ENCODE results near the gene NFIC.

The NFIC gene

GRCh38 chr19:3515891-3516422, 149.6 kb downstream of the NFIC start:
- DNase-seq: no peak

GRCh38 chr19:3516675-3517207, 150.4 kb downstream of the NFIC start:
- no peak for DNase-seq

DNA sequence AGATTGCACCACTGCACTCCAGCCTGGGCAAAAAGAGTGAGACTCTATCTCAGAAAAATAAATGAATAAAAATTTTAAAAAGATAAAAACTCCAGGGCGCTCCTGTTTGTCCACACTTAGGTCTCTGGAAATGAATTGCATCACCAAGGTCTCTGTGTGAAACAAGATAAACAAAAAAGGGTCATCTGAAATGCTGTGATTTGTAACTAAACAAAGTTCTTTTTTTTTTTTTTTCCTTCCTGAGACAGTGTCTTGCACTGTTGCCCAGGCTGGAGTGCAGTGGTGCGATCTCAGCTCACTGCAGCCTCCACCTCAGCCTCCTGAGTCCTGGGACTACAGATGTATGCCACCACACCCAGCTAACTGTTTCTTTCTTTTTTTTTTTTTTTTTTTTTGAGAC, 151.3 kb downstream of the NFIC start:
- DNase-seq: no peak

DNA sequence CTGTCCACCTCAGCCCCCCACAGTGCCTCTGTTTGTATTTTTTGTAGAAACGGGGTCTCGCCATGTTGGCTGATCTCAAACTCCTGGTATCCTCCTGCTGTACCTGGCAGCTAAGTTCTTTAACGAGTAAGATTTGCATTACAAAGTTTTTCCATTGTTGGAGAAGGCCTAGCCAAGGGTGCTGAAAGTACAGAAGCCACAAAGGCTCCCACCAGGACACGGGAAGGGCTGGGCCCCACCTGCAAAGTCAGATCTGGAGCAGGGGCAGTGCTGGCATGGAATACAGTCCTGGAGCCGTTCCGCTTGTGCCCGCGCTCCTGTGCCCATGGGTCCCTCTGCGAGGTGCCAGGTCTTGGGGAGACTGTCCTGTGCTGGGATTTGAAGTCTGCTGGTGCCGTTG, 151.9 kb downstream of the NFIC start:
- no peak for DNase-seq

DNA sequence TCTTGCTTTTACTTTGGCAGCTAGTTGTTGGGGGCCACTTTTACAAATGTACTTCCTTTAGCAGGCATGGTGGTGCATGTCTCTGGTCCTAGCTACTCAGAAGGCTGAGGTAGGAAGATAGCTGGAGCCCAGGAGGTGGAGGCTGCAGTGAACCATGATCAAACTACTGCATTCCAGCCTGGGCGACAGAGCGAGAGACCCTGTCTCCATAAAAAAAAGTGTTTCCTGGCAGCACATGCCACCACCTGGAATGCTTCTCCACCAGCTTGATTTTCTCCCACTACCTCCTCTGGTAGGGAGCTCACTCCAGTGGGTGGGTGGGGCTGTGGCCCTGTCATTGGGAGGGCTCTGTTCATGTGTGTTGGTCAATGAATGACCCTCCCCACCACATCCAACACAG, 152.3 kb downstream of the NFIC start:
- DNase-seq: no peak

Measured in GOT3 (cell line).